Body of pancreas (tissue), 4 donors: ENCODE measurements around the gene AQR. TPM values are rescaled to one million over a fixed set of nuclear protein-coding genes. Genes with fewer than 3 reads are reported as not detected.
"Not testable (repeated sequence)": the region's sequence is repeated elsewhere in the genome, so short reads cannot be mapped to it uniquely, and the experiment has no call there.

Experiments
- ATAC-seq: fragments of 150-250 bp; one replicate; pipeline ENCODE4 v1.9.1; 2016
- DNase-seq, 4 donors: peaks; one replicate each; pipeline ENCODE4 v3.0.0-alpha.2; 2019
- H3K27ac ChIP-seq, 4 donors: fragments of 200-600 bp; sonication (generic); 1 replicate in 3 of 4; 2 replicates in 1 of 4; pipeline versions ENCODE4 v1.5.1 to v1.6.1; 2016 to 2019; ENCODE audit warnings: mild to moderate bottlenecking in 1 of 4, mixed read lengths in 1 of 4, moderate library complexity in 1 of 4
- H3K27me3 ChIP-seq, 2 donors: fragments of 200-600 bp; sonication (generic); one replicate each; pipeline ENCODE4 v1.6.0; 2016; ENCODE audit warnings: mild to moderate bottlenecking in 1 of 2
- H3K36me3 ChIP-seq, 2 donors: fragments of 200-600 bp; sonication (generic); replicated peaks in 1 of 2; 2 replicates each; pipeline ENCODE4 v1.5.1; 2016; ENCODE audit warnings: low read depth in 2 of 2; ENCODE audit not compliant: insufficient read depth in 1 of 2
- H3K4me1 ChIP-seq: fragments of 200-600 bp; sonication (generic); one replicate; pipeline ENCODE4 v1.6.0; 2016
- H3K4me3 ChIP-seq, 2 donors: fragments of 200-600 bp; sonication (generic); 1 replicate in 1 of 2; 2 replicates in 1 of 2; pipeline ENCODE4 v1.5.1; 2016 to 2019
- H3K9me3 ChIP-seq, 3 donors: fragments of 200-600 bp; sonication (generic); 1 replicate in 2 of 3; 2 replicates in 1 of 3; pipeline ENCODE4 v1.5.1; 2016
- POLR2A ChIP-seq, 3 donors: fragments of 450-650 bp; IDR thresholded peaks; one replicate each; pipeline ENCODE4 v1.6.1; 2016; ENCODE audit warnings: antibody characterized with exemption in 3 of 3, mild to moderate bottlenecking in 2 of 3
- WGBS, 2 donors: methylation state at CpG; one replicate each; pipeline ENCODE4 v1.1.5; 2017; 5-methylcytosine and 5-hydroxymethylcytosine counted together
- intact Hi-C: fragments of 100-400 bp; cut with DNase I; formaldehyde crosslinking; loops from one replicate; pipeline ENCODE4 v1.15.1; 2023
- total RNA-seq, 2 donors: library from RNA; depleted of rRNA; stranded (reverse); fragments of >200 nt; gene quantifications; one replicate each; pipeline ENCODE4 v1.1.0, GENCODE V29; 2016
- TF ChIP-seq, protein P1 (sequence below), 7 experiments: fragments of 450-650 bp in 4 of 7; fragments of 200-600 bp in 3 of 7; sonication (generic) in 3 of 7; IDR thresholded peaks; one replicate each; pipeline ENCODE4 v1.5.1; 2016 to 2019; ENCODE audit warnings: antibody characterized with exemption in 7 of 7

The AQR gene
- total RNA-seq, 2 donors from 2014 or later = 10.5 to 15.0 TPM

DNA sequence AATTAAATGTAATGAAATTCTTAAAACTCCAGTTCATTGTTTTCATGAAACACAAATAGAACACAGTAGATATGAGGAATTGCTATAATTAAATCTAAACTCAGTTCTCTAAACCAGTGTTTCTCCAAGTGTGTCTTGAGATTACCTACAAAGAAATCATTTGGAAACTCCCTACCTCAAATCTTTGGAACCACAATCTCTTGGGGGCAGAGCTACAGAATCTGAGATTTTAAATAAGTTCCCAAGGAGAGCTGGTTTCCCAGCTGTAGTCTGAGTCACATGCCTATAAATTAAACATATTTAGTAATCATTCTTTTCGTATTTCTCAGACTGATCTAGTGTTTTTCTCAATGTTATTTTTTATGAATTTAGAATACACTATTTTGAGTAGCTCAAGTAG is 157.2 kb downstream of the AQR start:
- no peak for ATAC-seq
- intact Hi-C loops = no loop called here
- Histone ChIP-seq H3K4me1 (no peaks in the 10 kb centered on the region), H3K9me3 (no peaks in the 10 kb centered on the region), H3K4me3 (no peak overlapping the region), H3K27ac (no peak overlapping the region), H3K36me3 (no peaks in the 10 kb centered on the region), H3K27me3 (no peaks in the 10 kb centered on the region)
- TF ChIP-seq, protein P1, sequence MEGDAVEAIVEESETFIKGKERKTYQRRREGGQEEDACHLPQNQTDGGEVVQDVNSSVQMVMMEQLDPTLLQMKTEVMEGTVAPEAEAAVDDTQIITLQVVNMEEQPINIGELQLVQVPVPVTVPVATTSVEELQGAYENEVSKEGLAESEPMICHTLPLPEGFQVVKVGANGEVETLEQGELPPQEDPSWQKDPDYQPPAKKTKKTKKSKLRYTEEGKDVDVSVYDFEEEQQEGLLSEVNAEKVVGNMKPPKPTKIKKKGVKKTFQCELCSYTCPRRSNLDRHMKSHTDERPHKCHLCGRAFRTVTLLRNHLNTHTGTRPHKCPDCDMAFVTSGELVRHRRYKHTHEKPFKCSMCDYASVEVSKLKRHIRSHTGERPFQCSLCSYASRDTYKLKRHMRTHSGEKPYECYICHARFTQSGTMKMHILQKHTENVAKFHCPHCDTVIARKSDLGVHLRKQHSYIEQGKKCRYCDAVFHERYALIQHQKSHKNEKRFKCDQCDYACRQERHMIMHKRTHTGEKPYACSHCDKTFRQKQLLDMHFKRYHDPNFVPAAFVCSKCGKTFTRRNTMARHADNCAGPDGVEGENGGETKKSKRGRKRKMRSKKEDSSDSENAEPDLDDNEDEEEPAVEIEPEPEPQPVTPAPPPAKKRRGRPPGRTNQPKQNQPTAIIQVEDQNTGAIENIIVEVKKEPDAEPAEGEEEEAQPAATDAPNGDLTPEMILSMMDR (IDR thresholded peaks at IDR 0.05) = no peak
- no peak for TF ChIP-seq POLR2A (IDR thresholded peaks at IDR 0.05)
- WGBS, 2 donors = 69 to 83% methylated on average over 1 of the region's 1 CpG
- DNase-seq = no peak

DNA sequence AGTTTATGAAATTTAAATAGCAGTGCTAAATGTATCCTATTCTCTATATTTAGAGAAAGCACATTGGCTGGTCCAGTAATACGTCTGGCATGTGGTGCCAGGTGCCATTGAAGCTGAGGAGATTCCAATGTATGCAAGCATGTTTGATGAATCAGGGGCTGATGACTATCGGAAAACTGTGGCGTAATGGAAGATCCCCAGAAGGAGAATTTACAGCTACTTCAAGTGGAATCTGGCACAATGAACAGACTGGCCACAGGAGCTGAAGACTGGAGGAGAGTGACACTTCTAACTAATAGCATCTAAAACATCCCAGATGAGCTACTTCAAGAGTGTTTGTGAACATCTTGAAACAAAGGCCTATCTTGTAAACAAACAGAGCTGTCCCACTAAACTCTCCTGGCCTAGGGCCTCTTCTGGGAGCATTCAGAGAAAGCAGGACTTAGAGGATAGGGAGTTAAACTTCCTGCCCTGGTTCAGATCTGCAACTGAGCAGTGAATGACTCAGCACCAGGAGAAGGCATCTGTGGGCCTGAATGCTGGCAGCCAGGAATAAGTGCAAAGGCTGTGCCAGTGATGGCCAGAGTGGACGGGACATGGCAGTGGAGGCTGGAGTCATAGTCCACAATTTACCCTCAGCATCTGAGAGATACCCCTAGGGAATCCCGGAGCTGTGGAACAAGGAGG is 159.0 kb downstream of the AQR start:
- 70 to 77% methylated on average over 5 of the region's 5 CpGs for WGBS, 2 donors
- Histone ChIP-seq H3K27ac (no peak overlapping the region), H3K4me1 (no peaks in the 10 kb centered on the region), H3K27me3 (no peaks in the 10 kb centered on the region), H3K9me3 (no peaks in the 10 kb centered on the region), H3K36me3 (no peaks in the 10 kb centered on the region), H3K4me3 (no peak overlapping the region)
- no peak for TF ChIP-seq POLR2A (IDR thresholded peaks at IDR 0.05)
- TF ChIP-seq, protein P1 (IDR thresholded peaks at IDR 0.05) = no peak
- no peak for ATAC-seq
- DNase-seq = no peak
- intact Hi-C loops = no loop called here

DNA sequence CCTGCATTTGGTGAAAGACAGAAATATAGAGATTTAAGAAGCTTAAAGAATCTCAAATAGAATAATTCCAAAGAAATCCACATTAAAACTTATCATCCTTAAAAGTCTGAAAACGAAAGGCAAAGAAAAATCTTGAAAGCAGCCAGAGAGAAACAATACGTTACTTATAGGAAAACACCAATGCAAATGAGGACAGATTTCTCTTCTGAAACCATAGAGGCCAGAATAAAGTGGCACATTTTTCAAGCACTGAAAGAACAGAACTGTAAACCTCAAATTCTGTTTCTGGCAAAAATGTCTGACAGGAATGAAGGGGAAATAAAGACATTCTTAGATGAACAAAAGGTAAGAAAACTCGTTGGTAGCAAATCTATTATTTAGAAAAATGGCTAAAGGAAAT is 160.4 kb downstream of the AQR start:
- intact Hi-C loops = no loop called here
- ATAC-seq = no peak
- DNase-seq = no peak
- Histone ChIP-seq H3K27me3 (no peaks in the 10 kb centered on the region), H3K4me1 (no peaks in the 10 kb centered on the region), H3K36me3 (no peaks in the 10 kb centered on the region), H3K4me3 (no peak overlapping the region), H3K9me3 (no peaks in the 10 kb centered on the region), H3K27ac (no peak overlapping the region)
- TF ChIP-seq, protein P1 (IDR thresholded peaks at IDR 0.05) = no peak
- no peak for TF ChIP-seq POLR2A (IDR thresholded peaks at IDR 0.05)
- WGBS, 2 donors = 50 to 63% methylated on average over 3 of the region's 3 CpGs

DNA sequence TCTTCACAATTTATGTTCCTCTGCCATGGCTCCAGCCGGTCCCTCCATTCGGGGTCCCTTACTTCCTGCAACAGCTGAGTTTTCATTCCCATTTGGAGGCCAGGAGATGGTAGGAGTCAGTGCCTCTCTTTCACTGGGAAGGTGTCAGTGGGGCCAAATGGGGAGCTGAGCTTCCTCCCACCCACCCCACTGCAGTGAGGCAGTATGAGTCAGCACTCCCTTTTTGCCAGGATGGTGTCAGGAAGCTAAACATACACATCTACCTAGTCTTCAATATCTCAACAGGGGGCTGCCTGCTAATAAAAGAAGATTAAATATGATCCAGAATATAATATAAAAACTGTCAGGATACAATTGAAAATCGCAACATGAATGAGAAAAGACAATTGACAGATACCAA is 161.5 kb downstream of the AQR start:
- WGBS, 2 donors = 76 to 79% methylated on average over 3 of the region's 3 CpGs
- ATAC-seq (no peak), DNase-seq (no peak)
- no peak overlapping the region for H3K4me3 ChIP-seq
- no peak overlapping the region for H3K27ac ChIP-seq
- TF ChIP-seq POLR2A (IDR thresholded peaks at IDR 0.05) = no peak
- TF ChIP-seq, protein P1 (IDR thresholded peaks at IDR 0.05) = no peak
- intact Hi-C loops = no loop called here
- H3K9me3 ChIP-seq = no peaks in the 10 kb centered on the region
- H3K4me1 ChIP-seq = no peaks in the 10 kb centered on the region
- no peaks in the 10 kb centered on the region for H3K36me3 ChIP-seq
- no peaks in the 10 kb centered on the region for H3K27me3 ChIP-seq

DNA sequence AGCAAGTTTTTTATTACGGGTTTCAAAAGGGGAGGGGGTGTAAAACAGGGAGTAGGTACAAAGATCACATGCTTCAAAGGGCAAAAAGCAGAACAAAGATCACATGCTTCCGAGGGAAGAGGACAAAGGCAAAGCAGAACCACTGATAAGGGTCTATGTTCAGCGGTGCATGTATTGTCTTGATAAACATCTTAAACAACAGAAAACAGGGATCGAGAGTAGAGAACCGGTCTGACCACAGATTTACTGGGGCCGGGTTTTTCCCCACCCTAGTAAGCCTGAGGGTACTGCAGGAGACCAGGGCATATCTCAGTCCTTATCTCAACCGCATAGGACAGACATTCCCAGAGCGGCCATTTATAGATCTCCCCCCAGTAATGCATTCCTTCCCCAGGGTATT is 162.3 kb downstream of the AQR start:
- DNase-seq, H3K27ac ChIP-seq, H3K9me3 ChIP-seq, intact Hi-C loops, ATAC-seq, H3K4me1 ChIP-seq, H3K4me3 ChIP-seq, H3K27me3 ChIP-seq, H3K36me3 ChIP-seq: not testable (repeated sequence)
- 65 to 69% methylated on average over 8 of the region's 8 CpGs for WGBS, 2 donors
